ENCODE data around the gene NOL4L.

NOL4L gene

DNA sequence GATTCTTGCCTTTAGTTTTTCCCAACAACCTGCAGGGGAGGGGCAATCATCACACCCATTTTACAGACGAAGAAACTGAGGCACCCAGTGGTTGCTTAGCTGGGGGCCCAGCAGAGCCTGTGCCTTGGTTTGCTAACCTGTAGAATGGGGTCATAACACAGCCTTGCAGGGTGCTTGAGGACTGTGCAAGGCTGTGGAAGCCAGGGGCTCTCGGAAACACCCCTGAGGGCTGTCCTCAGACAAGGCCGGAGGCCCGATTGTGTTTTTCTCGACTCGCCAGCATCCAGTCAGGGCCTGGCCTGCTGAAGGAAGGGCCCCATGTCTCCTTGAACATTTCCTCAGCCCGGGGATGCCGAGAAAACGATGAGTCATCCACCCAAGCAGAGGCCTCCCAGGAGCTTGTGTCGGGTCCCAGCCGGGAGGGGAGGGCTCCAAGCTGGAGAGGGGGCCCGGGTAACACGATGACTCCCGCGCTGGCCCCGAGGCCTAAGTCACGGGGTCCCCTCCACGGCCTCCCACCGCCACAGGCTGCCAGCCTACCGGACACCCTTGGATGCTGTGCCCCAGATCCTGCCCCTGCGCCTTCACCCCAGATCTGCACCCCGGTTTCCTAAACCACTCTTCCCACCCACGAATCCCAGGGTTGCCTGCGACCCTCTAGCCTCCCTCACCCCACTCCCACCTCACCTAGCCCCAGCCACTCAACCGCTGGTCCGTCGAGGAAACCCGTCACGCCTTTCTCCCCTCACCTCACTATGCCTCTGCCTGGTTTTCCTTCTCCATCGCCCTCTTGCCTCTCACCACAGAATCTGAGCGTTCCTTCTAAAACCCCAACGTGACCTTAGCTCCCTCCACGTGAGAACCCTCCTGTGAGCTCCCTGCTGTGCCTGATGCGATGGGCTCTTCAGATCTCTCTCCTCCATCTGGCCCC lies 10.6 kb downstream of the NOL4L start:
- peak; percentile 13 for DNase-seq

DNA sequence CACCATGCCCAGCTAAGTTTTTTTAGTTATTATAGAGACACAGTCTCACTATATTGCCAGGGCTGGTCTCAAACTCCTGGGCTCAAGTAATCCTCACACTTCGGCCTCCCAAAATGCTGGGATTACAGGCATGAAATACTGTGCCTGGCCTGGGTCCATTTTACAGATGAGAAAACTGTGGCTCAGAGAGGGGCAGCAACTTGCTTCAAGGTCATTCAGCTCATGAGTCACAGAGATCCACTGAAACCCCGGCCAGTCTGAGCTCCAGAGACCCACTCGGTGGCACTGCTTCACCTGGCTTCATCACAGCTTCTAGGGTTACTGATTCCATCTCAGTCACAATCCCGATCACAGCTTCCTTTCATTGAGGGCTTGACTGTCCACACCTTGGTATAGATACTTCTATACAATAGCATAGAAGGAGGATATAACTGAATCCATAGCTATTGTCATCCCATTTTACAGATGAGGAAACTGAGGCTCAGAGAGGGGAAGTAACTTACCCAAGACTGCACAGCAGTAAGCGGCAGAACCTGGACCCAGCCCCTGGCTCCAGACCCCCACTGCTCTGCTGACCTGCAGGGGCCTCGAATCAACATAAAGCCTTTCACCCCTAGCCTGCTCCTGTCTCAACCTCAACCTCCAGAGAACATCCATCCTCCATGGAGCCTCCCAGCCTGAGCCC lies 11.8 kb downstream of the NOL4L start:
- no peak for DNase-seq

GRCh38 chr20:32572271-32572968 lies 12.7 kb downstream of the NOL4L start:
- DNase-seq = no peak

DNA sequence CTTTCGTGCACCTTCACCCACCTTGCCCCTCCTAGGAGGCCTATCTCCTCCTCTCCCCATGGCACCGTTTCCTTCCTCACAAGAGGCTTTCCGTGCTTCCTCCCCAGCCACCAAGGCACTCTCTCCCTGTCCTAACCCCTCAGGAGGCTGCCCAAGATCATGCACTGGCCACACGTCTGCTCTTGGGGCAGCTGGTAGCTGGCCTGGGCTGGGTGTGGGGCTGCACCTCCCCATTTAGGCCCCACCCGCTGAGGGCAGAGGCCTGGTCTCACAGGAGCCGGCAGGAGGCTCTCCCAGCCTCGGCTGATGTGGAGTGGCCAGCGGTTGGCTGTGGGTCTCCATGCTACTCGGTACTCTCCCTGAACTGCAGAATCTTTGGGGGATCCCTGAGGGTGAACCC lies 13.6 kb downstream of the NOL4L start:
- no peak for DNase-seq

- DNase-seq = no peak
These were observed 14.5 kb downstream of the NOL4L start for GRCh38 chr20:32570401-32571190.

DNA sequence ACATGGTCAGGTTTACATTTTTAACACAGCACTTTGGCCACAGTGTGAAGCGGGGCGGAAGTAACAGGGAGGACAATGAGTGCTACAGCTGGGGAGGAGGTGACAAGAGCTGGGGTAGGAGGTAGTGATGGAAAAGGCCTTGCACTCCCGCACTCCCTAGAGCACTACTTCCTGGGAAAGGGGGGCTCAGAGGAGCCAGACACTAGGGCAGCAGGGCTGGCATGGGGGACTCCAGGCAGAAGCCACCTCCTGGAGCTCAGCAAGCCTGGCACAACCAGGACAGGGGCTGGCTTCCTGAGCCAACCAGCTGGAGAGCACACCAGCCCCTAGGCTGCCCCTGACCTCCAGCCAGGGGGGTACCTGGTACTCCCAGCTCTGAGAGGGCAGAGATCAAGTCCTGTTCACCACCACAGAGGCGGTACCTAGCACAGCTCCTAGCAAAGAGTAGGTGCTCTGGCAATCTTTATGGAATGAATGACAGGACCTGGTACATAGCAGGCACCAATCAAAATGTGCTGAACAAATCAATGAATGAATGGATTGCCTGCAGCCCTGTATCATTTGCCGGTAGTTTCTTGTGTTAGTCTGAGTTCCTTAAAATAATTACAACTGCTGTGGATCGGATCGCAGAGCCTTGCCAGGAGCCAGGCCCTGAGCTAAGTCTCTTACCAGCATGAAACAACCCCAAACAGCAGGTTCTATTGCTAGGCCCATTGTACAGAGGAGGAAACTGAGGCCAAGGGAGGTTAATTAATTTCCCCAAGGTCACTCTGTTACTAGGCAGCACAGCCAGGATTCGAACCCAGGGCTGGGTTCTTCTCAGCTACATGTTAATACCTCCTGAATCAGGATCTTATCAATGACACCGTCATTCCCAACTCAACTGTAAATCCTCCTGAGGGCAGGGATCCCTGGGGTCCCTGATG lies 15.5 kb downstream of the NOL4L start:
- no peak for DNase-seq

- no peak for DNase-seq
These were observed 16.1 kb downstream of the NOL4L start for GRCh38 chr20:32569018-32569379.

- DNase-seq = no peak
These were observed 17.6 kb downstream of the NOL4L start for GRCh38 chr20:32567384-32568178.

- no peak for DNase-seq
These were observed 18.5 kb downstream of the NOL4L start for GRCh38 chr20:32566379-32567374.

DNA sequence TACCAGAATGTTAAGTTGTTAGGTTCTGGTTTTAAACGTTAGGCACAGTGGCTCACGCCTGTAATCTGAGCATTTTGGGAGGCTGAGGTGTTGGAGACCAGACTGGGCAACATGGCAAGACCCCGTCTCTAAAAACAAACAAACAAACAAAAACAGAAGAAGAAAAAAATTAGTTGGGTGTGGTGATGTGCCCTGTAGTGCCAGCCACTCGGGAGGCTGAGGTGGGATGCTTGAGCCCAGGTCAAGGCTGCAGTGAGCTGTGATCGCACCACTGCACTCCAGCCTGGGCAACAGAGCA lies 19.4 kb downstream of the NOL4L start:
- no peak for DNase-seq

GRCh38 chr20:32564921-32565734 lies 20.0 kb downstream of the NOL4L start:
- no peak for DNase-seq

GRCh38 chr20:32564440-32564839 lies 20.7 kb downstream of the NOL4L start:
- DNase-seq = no peak

DNA sequence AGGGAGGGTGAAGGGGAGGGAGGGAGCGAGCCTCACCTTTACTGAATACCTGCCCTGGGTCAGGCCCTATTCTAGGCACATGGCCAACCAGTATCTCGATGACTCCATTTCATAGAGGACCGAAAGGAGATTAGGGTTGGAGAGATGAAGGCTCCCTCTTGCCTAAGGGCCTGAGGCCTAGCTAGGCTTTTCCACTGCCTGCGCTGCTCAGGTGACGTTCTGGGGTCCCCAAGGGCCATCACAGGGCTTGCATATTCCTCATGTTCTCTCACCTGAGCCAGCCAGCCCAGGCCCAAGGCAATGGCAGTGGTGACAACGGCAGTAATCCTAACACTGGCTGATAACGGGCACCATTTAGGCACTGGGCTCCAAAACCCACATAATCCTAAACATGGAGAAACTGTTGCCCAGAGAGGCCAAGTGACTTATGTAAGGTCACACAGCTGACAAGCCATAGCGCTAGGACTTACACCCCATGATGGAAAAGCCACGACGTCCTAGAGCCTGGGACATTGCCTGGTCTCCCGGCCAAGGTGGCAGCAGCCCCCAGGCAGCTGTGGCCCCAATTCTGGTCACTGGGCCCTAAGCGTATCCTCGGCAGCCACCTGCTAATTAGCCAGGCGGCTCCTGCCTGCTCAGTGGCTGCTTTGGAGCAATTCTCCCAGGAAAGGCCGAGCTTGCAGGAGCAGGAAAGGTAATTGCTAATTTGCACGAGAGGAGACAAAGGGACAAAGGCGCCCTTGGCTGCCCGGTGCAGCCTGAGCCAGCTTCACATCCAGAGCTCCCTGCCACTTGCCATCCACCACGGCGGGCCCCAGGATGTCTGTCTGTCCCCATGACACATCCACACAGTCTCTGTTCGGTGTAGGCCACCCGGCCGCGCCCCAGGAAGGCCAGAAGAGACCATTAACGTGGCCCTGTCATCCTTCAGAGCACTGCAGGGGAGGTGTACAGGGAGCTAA lies 21.5 kb downstream of the NOL4L start:
- DNase-seq = no peak

- DNase-seq = no peak
These were observed 22.6 kb downstream of the NOL4L start for GRCh38 chr20:32562495-32562911.

DNA sequence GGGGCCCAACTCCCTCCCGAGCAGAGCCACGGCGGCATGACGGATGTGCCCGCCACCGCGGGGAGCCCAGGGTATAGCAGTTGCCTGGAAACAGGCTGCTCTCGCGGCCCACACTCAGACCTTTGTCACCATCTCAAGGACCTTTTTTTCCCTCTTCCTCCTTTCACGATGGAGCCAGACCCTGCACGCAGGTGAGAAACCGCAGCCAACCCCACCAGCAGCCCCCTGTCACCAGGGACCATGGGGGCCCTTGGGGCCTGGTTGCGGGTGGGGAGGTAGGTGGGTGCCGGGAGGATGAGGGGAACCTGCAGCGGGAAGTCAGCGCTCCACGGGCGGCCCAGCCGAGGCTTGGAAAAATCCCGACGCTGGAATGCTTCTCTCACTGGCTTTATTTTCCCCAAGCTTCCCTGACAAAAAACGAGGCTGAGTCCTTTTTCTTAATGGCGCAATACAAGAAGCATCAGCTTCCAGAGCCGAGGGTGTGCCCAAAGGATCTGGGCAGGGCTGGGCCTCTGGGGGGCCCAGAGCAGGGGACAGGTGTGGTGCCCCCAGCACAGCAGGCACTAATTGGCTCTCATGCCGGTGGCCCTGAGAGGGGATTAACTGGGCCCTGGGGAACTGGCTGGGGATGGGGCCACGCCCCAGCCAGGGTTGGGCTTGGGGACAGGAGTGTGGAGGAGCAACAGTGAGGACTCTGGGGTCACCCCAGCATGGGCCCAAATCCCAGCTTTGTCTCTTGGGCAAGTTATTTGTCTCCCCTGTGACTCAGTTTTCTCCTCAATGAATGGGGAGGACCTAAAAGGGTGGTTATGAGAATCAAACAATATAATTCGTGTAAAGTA lies 23.9 kb downstream of the NOL4L start:
- DNase-seq = no peak

DNA sequence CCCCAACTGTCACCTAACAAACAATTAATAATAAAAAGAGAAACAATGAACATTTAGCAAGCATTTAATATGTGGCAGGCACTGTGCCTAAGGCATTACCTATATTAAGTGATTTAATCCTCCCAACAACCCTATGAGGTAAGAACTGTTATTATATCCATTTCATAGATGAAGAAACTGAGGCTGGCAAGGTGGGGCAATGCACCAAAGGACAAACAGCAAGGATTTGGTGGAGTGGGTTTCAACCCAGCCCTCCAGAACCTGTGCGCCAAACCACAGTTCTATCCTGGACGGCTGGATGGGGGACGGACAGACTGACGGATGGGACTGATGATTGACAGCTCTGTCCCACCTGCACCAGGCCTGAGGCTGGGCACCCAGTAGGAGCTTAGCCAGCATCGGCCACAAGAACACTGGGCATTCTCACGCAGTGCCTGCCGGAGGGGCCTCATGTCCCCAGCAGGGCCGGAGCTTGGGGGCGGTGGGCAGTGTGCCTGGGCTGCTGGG lies 24.6 kb downstream of the NOL4L start:
- no peak for DNase-seq
